GM19240 (cell line): ENCODE results near the gene SLC25A20.

Experiments used
- DNase-seq: peaks from one replicate; pipeline ENCODE4 v3.0.0; 2011; ENCODE audit warnings: low spot score; ENCODE audit not compliant: insufficient read length

Gene SLC25A20

DNA sequence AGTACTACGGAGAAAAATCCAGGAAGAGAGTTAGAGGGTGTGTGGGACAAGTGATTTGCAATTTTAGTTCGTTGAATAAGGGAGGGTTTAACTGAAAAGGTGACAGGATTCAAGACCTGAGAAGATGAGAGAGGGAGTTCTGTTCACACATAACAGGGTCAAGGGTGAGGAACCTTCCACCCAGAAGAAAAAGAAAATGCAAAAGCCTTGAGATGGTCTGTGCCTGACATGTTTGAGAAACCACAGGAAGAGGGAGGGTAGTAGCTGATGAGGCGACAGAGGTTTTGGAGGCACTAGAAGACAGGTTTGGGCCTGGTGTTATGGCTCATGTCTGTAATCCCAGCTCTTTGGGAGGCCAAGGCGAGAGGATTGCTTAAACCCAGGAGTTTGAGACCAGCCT, 591 bp upstream of the SLC25A20 start:
- no peak for DNase-seq

- no peak for DNase-seq
These were observed 964 bp downstream of the SLC25A20 start for GRCh38 chr3:48897460-48898376.

DNA sequence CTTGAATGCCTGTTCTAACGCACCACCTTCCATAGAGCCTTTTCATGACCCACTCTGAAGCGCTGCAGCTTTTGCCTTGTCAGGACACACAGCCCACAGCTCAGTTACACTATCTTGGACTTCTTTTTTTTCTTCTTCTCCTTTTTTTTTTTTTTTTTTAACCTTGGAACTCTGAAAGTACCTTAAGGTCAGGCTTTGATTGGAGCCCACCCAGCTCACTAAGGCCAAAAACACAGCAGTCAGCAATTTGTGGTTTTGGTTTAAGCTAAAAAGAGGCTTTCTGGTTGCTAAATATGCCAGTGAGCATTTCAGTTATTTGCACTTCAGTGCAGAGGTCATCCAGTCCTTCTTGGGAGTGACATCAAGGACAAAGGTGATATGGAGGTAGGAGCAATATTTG, 1.7 kb downstream of the SLC25A20 start:
- no peak for DNase-seq

DNA sequence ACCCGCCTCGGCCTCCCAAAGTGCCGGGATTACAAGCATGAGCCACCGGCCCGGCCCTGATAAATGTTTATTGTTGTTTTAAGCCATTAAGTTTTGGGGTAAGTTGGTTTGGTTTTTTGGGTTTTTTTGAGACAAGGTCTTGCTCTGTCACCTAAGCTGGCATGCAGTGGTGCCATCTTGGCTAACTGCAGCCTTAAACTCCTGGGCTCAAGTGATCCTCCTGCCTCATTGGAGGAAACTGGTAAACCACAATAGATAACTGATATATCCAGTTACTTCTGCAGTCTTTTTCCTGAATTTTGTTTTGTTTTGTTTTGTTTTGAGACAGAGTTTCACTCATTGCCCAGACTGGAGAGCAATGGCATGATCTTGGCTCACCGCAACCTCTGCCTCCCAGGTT, 4.2 kb downstream of the SLC25A20 start:
- DNase-seq = no peak

GRCh38 chr3:48891606-48892005, 7.1 kb downstream of the SLC25A20 start:
- DNase-seq = no peak

GRCh38 chr3:48885753-48886152, 12.9 kb downstream of the SLC25A20 start:
- no peak for DNase-seq

- DNase-seq = no peak
These were observed 17.0 kb downstream of the SLC25A20 start for GRCh38 chr3:48881652-48882114.

DNA sequence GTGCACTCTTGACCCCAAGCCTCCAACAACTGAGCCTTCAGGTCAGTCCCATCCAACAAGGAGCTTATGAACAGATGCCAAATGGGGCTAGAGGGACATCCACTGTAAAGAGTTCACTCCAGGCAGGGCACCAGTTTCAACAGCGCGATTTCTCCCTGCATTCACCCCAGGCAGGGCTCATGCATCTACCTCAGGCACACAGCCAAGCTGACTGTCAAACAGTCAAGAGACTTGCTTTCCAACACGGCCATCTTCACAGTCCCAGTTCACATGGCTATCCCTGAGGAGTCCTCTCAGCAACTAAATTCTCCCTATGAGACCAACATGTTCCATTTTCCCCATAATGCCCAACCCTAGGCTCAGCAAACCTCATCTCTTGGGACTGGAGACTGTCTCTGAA, 17.7 kb downstream of the SLC25A20 start:
- no peak for DNase-seq

GRCh38 chr3:48879994-48880377, 18.7 kb downstream of the SLC25A20 start:
- no peak for DNase-seq

DNA sequence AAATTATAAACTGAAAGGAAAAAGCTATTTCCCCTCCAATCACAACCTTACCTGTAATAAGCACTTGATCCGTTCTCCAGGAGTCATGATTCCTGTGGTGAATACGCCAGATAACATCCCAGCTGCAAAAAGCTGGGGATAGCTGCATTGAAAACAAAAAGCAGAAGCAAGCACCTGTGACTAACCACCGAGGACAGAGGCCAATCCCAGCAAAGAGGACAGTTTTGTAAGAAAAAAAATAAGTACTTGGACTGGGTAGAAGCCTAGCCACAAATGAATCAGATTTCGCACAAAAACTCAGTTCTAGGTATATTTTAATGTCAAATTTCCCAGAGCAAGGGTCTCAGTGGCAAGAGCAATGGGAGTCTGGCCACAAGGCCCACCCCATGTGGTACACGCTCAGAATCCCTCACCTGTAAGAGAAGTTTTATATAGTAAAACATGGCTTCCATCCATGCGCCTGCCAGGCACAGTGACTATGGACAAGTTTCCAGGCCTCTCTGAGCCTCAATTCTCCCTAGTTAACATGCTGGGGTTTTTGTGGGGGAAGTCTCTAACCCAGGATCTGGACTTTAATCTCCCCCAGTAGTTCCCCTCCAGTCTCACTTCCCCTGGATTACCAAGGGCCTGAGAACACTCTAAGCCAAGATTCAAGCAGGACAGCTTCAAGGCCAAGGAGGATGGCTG, 19.2 kb downstream of the SLC25A20 start:
- DNase-seq = no peak

DNA sequence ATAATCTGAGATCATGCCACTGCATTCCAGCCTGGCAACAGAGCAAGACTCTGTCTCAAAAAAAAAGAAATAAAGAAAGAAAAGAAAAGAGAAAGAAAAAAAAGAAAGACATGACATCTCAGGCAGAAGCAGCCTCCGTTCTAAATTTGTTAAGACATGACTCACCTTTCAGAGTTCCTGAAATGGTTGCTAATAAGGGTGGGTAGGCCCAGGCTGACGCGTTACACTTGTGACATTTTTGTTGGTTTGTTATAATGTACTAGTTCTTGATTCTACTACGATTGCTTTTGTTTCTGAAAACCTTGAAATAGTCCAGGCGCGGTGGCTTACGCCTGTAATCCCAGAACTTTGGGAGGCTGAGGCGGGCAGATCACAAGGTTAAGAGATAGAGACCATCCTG, 21.0 kb downstream of the SLC25A20 start:
- DNase-seq = no peak

GRCh38 chr3:48863122-48863521, 35.6 kb downstream of the SLC25A20 start:
- DNase-seq = no peak

DNA sequence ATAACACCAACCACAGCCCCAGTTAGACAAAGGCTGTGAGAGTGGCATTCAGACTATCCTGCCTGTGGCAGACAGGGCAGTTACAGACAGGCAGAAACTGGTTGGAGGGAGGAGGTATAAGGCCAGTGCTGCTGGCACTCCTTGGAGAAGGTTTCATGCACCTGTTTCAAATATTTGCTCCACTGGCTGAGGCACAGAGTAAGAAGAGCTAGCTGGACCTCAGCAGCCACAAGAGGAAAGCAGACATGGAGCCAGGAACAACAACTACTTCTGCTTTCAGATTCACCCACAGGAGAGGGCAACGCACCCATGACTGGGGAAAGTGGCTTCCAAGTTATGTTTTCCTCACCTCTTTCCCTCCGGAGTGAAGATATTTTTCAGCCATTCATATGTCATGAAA, 39.5 kb downstream of the SLC25A20 start:
- DNase-seq = no peak

- no peak for DNase-seq
These were observed 40.0 kb downstream of the SLC25A20 start for GRCh38 chr3:48858709-48859108.

- no peak for DNase-seq
These were observed 41.0 kb downstream of the SLC25A20 start for GRCh38 chr3:48857641-48858040.

GRCh38 chr3:48856469-48856868, 42.2 kb downstream of the SLC25A20 start:
- DNase-seq = no peak

- no peak for DNase-seq
These were observed 42.8 kb downstream of the SLC25A20 start for GRCh38 chr3:48855681-48856447.

- DNase-seq = no peak
These were observed 46.5 kb downstream of the SLC25A20 start for GRCh38 chr3:48852151-48852550.

GRCh38 chr3:48851407-48851806, 47.3 kb downstream of the SLC25A20 start:
- no peak for DNase-seq

DNA sequence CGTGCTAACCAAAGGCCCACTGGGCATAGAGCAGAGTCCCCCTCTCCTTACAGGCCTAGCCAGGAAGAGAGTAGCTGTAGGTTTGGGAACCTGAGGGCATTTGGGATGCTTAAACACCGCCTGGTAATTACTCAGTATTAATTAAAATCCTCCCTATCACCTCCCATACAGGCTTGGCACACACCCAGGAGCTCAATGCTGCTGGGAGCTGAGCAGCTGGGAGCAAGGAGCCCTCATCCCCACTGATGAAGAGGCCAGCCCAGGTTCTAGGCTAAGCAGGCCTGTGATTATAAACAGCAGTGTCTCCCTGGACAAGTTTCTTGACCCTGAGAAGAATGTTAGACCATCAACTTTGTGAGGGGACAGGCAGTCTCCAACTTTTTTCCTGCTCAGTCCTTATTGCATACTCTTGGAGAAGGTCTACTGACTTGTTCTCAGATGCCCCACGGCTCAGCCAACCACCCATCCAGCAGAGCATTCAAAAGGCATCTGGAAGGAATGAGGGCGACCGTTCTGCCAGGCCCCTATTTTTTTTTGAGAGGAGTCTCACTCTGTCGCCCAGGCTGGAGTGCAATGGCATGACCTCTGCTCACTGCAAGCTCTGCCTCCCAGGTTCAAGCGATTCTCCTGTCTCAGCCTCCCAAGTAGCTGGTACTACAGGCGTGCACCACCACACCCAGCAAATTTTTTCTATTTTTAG, 49.7 kb downstream of the SLC25A20 start:
- no peak for DNase-seq
